ENCODE measurements around the gene SMIM7.

The SMIM7 gene

DNA sequence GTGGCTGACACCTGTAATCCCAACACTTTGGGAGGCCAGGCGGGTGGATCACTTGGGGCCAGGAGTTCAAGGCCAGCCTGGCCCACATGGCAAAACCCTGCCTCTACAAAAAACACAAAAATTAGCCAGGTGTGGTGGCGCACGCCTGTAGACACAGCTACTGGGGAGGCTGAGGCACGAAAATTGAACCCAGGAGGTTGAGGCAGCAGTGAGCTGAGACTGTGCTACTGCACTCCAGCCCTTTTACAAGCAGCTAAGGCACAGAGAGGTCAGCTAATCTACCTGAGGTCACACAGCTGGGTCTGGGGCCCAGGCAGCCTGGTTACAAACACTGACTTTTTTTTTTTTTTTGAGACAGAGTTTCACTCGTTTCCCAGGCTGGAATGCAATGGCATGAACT lies 59.1 kb downstream of the SMIM7 start:
- H3K27ac ChIP-seq (ENCODE audit: low read depth, low read length): no peak overlapping the region
- no peak for TF ChIP-seq EZH2phosphoT487 (IDR thresholded peaks at IDR 0.05; ENCODE audit: borderline replicate concordance, low read length)
- TF ChIP-seq, protein P1, sequence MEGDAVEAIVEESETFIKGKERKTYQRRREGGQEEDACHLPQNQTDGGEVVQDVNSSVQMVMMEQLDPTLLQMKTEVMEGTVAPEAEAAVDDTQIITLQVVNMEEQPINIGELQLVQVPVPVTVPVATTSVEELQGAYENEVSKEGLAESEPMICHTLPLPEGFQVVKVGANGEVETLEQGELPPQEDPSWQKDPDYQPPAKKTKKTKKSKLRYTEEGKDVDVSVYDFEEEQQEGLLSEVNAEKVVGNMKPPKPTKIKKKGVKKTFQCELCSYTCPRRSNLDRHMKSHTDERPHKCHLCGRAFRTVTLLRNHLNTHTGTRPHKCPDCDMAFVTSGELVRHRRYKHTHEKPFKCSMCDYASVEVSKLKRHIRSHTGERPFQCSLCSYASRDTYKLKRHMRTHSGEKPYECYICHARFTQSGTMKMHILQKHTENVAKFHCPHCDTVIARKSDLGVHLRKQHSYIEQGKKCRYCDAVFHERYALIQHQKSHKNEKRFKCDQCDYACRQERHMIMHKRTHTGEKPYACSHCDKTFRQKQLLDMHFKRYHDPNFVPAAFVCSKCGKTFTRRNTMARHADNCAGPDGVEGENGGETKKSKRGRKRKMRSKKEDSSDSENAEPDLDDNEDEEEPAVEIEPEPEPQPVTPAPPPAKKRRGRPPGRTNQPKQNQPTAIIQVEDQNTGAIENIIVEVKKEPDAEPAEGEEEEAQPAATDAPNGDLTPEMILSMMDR (IDR thresholded peaks at IDR 0.05; ENCODE audit: low read depth, low read length, poor library complexity, severe bottlenecking): no peak
- H3K9me2 ChIP-seq (replicated peaks; ENCODE audit: control insufficient read depth, low read length): no peaks in the 10 kb centered on the region
- H3K36me3 ChIP-seq (ENCODE audit: control insufficient read depth, low read length): peaks cover 23% of the 10 kb centered on the region
- peaks cover 47% of the 10 kb centered on the region for H4K20me1 ChIP-seq (ENCODE audit: control insufficient read depth, insufficient read depth, low read depth, low read length)
- no peak overlapping the region for H3K4me3 ChIP-seq (ENCODE audit: low read length)
- peaks cover 100% of the 10 kb centered on the region for H3K79me2 ChIP-seq (ENCODE audit: control insufficient read depth, low read length)
- H3F3A ChIP-seq (ENCODE audit: control insufficient read depth, insufficient read depth): 0 out of 2 replicates have a peak, but pooled peaks cover 3% of the 10 kb centered on the region
- peaks cover 36% of the 10 kb centered on the region for H3K4me1 ChIP-seq (ENCODE audit: control insufficient read depth, low read length)
- no peaks in the 10 kb centered on the region for H3K9me3 ChIP-seq (ENCODE audit: control insufficient read depth, insufficient read depth, low read length)
- H3K27me3 ChIP-seq (ENCODE audit: control insufficient read depth, low read length): no peaks in the 10 kb centered on the region
- H3K4me2 ChIP-seq (ENCODE audit: low read length): no peak overlapping the region

- H3F3A ChIP-seq (ENCODE audit: control insufficient read depth, insufficient read depth): 0 out of 2 replicates have a peak, but pooled peaks cover under 1% of the 10 kb centered on the region
- TF ChIP-seq, protein P1 (IDR thresholded peaks at IDR 0.05; ENCODE audit: low read depth, low read length, poor library complexity, severe bottlenecking): no peak
- TF ChIP-seq EZH2phosphoT487 (IDR thresholded peaks at IDR 0.05; ENCODE audit: borderline replicate concordance, low read length): no peak
- H4K20me1 ChIP-seq (ENCODE audit: control insufficient read depth, insufficient read depth, low read depth, low read length): peaks cover 45% of the 10 kb centered on the region
- H3K36me3 ChIP-seq (ENCODE audit: control insufficient read depth, low read length): peaks cover 13% of the 10 kb centered on the region
- no peaks in the 10 kb centered on the region for H3K9me2 ChIP-seq (replicated peaks; ENCODE audit: control insufficient read depth, low read length)
- no peaks in the 10 kb centered on the region for H3K9me3 ChIP-seq (ENCODE audit: control insufficient read depth, insufficient read depth, low read length)
- peaks cover 100% of the 10 kb centered on the region for H3K79me2 ChIP-seq (ENCODE audit: control insufficient read depth, low read length)
- no peak overlapping the region for H3K4me2 ChIP-seq (ENCODE audit: low read length)
- H3K27me3 ChIP-seq (ENCODE audit: control insufficient read depth, low read length): no peaks in the 10 kb centered on the region
- H3K27ac ChIP-seq (ENCODE audit: low read depth, low read length): no peak overlapping the region
- peaks cover 36% of the 10 kb centered on the region for H3K4me1 ChIP-seq (ENCODE audit: control insufficient read depth, low read length)
- H3K4me3 ChIP-seq (ENCODE audit: low read length): no peak overlapping the region
These were observed 60.1 kb downstream of the SMIM7 start for GRCh38 chr19:16599655-16600346.

DNA sequence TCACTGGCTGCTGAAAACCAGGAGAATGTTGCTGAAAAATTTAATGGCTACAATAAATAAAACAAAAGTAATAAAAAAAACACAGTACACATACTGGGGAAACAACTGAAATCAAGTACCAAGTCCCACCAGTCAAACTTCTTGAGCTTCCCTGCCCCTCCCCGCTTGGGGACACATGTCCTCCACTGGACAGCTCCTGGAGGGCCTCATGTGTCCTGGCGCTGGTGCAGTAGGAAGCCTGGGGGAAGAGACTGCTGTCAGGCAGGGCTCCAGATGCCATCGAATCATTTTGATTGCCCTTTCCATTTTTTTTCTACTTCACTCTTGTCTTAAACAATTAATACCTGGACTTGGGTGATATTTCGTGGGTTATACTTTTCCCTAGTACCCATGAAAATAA lies 61.1 kb downstream of the SMIM7 start:
- H3K27ac ChIP-seq (ENCODE audit: low read depth, low read length): no peak overlapping the region
- H3F3A ChIP-seq (ENCODE audit: control insufficient read depth, insufficient read depth): no peaks in the 10 kb centered on the region
- H3K4me1 ChIP-seq (ENCODE audit: control insufficient read depth, low read length): peaks cover 45% of the 10 kb centered on the region
- H3K27me3 ChIP-seq (ENCODE audit: control insufficient read depth, low read length): no peaks in the 10 kb centered on the region
- TF ChIP-seq EZH2phosphoT487 (IDR thresholded peaks at IDR 0.05; ENCODE audit: borderline replicate concordance, low read length): no peak
- TF ChIP-seq, protein P1 (IDR thresholded peaks at IDR 0.05; ENCODE audit: low read depth, low read length, poor library complexity, severe bottlenecking): no peak
- H3K4me2 ChIP-seq (ENCODE audit: low read length): no peak overlapping the region
- H3K4me3 ChIP-seq (ENCODE audit: low read length): no peak overlapping the region
- H4K20me1 ChIP-seq (ENCODE audit: control insufficient read depth, insufficient read depth, low read depth, low read length): peaks cover 46% of the 10 kb centered on the region
- peaks cover 9% of the 10 kb centered on the region for H3K36me3 ChIP-seq (ENCODE audit: control insufficient read depth, low read length)
- peaks cover 100% of the 10 kb centered on the region for H3K79me2 ChIP-seq (ENCODE audit: control insufficient read depth, low read length)
- H3K9me3 ChIP-seq (ENCODE audit: control insufficient read depth, insufficient read depth, low read length): no peaks in the 10 kb centered on the region
- no peaks in the 10 kb centered on the region for H3K9me2 ChIP-seq (replicated peaks; ENCODE audit: control insufficient read depth, low read length)
